Stimulated activated CD8-positive, alpha-beta memory T cell treated with anti-CD3 and anti-CD28 coated beads, Interleukin-12 subunit alpha, Interleukin-12 subunit beta, amount 100 ng/mL, for 24 hours (primary cell): ENCODE results near the gene TBX3.

Experiments
- DNase-seq: peaks from one replicate; pipeline ENCODE4 v3.0.0-alpha.2; 2020; ENCODE audit errors: extremely low read depth

The TBX3 gene

DNA sequence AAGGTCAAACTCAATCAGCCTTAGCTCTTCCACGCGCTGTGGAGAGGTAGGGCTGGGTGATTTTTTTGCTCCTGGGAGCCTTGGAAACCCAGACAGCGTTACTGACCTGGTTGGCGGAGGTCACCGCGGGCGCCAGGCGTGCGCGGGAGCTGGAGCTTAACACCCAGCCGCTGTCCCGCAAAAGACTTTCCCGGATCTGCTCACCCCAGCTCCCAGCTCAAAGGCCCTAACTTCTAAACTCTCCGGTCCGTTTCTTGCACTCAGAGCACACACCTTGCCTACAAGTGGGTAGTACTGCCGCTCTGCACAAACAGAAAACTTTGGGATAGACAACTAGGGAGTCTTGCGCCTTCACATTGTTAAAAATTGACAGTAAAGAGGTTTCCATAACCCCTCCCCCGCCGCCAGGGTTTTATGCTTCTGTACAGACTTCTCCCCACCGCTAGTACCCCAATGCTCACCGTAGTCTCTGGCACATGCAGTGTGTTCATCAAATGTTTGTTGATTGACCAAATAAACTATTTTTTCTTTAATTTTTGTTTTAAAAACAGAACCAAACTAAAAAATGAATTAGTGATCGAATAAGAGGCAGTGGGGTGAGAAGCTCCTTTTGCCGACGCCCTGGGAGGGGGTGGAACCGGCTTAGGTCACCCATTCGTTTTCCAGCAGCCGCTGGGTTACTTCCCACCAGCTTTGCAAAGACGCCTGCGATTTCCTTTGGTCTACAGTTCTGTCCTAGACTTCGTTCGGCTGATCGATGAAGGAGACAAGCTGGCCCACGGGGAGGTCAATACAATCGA, 12.7 kb upstream of the TBX3 start:
- DNase-seq: no peak

DNA sequence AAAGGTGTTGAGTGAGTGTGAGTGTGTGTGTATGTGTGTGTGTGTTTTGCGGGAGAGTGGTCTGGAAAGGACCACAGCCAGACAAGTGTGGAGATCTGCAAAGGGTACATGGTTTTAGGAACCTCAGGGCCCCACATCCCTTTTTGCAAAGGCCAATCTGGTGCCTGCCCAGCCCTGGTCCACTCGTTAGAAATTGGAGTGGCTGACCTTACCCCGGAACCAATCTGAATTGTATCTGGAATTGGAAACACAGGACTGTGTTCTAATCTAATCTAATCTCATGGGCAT, 11.3 kb upstream of the TBX3 start:
- DNase-seq: no peak

DNA sequence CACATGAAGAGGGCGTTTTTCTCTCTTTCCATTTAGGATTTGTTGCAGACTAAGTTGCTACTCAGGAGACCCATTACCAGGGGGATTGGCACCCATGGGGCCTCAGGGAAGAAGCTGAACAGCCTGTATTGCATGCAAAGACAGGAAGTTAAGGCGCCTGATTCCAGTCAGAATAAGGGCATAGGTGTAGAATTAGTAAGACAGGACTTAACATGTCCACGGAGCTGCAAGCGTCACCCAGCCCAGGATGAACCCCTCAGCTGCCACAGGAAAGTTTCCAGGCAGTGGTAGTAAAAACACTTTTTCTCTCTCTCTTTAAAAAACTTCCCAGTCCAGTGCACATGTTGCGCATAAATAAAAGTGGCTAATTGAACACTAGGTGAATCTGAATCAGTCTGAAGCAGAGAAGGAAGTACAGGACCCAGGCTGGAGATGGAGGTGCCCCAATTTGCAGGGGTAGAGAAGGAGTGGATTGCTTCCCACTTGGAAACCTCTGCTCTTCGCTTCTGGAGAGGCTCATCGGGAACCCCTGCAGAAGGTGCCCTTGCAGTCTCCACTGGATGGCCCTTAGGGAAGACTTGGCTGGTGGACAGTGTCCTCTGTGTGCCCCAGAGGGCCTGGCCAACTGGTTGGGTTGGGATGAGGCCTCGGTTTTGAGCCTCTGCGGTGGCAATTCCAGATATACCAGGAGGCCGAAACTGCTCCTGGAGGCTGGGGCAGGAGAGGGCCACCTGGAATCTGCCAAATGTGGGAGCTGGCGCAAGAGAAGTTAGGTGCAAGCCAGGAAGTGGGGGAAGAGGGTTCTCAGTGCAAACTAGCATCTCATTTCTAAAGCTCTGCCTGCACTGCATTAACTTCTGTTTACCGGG, 10.7 kb upstream of the TBX3 start:
- DNase-seq: no peak

DNA sequence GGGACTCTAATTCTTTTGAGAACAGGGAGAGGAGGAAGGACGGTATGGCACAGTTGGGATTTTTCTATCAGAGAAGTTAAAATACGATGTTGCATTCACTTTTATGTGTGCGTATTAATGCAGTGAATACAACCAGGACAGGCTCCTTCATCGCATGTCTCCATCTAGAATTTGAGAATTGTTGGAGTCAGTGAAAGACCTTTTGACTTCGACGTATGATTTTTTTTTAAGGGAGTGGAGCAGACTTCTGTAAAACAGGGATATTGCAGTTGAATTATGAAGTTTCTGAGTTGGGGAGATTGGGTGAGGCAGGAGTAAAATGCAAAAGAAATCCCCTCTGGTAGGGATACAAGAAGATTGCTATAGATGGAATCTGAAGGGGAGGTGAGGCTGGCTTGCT, 9.6 kb upstream of the TBX3 start:
- DNase-seq: no peak

DNA sequence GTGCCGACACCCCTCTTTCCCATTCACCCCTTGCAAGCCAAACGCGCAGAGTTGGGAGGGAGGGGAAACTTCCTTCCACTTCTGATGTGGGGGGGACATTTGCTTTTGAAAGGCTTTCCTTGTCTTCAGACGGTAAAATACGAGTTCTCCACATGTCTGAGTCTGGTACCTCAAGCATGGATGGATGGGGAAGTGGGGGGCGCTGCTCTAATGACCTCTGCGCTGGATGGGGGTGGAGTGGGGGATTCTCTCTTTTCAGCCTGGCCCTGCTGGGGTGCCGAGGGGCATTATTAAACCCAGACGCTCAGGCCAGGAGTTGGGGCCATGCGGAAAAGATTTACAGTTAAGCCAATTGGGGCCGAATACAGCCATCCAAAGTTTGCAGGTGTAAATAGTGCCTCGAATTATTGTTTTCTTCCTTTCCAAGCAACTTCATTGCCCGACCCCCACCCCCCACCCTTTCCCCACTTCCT, 9.1 kb upstream of the TBX3 start:
- DNase-seq: no peak

DNA sequence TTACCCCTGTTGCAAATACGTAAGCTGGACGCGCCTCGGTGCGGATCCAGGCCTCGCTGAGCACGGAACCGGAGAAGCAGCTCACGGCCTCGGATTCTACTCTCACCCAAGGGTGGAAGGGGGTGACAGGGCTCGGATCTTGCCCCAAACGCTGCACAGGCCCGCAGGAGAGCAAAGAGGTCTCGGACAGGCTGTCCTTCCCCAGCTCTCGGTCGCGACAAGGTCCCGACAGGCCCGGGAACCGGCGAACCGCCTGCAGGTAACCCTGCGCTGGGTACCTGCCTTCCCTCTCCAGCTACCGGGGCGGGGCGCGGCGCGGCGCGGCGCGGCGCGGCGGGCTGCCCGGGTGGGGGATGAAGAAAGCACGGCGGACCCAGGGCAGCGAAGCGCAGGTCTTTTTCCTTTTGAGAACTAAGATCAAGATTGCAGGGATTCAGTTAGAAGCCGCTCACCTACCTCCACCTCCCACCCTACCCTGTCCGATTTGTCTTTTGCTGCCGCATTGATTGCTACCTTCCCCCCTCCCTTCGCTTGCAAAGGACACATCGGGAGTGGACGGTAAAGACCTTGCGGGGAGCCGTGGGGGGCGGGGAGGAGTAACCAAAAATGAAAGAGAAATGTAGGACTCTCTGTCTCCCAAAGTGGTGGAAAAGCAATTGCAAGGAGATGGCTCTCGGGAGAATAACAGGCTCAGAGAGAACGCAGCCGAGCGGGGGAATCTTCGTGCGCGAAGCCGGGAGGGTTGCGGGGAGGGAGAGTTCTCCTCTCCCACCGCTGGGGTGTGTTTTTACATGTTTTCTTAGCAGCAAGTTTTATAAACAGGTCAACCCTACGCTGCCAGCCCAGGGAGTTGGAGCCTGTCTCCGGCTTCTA, 8.4 kb upstream of the TBX3 start:
- DNase-seq: no peak

DNA sequence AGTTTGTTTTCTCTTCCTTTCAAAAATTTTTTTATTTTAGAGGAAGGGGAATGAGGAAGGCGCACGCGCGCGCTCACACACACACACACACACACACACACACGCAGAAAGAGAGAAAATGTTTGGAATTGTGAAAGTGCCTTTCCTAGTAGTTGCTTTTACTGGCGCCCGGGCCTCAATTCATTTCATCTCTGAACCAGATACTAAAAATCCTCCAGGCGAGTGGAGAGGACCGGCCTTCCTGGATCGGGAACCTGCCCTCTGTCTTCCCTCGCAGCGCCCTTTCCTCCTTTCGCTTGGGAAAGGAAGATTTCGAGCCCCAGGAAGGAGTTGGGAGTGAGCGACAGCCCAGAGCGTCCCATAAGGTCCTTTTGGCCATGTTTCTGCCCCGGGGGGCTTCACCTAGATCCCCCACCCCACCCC, 7.8 kb upstream of the TBX3 start:
- no peak for DNase-seq

DNA sequence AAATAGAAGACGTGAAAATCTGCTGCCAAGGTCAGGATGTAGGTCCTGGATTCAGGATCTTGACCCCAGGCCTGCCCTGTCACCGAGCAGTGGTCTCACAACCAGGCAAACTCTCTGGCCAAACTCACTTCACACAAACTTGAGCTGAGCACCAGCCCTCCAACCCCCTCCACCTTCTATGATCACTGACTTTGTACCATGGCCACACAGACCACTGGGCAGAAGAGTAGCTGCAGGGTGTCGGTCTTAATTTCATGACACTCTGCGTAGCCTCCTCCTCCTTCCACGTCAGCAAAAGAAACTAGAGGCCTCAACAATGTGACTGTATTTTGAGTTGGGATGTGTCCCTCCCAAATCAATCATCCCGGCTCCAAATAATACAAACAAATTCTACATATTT, 7.2 kb upstream of the TBX3 start:
- no peak for DNase-seq

DNA sequence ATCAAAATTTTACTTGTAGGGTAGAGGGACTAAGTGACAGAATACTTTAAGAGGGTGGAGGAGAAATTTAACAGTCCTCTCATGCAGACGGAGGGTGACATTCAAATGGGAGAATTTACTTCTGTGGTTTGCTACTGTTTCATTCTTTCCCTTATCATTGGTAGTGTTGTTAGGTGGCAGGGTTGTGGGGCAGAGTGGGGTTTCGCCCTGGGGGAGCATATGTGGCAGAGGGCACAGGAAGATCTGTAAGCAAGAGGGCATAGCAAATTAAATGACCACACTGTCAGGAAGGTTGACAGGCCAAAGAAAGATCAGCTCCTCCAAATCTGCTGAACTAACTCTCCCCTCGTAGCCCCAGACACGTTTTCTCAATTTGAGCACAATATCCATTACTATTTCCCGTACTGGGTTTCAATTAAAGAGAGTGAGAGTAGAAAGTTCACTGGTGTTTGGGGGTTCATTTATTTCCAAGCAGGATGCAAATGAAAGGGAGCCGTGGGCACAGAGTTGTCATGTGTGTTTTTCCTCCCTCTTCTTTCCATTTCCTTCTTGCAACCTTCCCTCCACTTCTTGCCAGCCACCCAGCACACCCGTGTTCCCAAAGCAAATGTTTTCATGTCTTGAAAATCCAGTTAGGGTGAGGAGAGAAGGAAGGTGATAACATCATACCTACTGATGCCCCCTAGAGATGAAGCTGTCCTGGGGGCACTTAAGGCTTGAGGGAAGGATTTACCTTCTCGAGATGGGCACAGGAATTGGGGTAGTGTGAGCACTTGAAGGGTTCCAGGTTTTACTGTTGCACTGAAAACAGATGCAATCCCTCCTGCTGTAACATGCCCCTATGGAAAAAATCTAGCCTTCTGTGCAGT, 6.5 kb upstream of the TBX3 start:
- no peak for DNase-seq

DNA sequence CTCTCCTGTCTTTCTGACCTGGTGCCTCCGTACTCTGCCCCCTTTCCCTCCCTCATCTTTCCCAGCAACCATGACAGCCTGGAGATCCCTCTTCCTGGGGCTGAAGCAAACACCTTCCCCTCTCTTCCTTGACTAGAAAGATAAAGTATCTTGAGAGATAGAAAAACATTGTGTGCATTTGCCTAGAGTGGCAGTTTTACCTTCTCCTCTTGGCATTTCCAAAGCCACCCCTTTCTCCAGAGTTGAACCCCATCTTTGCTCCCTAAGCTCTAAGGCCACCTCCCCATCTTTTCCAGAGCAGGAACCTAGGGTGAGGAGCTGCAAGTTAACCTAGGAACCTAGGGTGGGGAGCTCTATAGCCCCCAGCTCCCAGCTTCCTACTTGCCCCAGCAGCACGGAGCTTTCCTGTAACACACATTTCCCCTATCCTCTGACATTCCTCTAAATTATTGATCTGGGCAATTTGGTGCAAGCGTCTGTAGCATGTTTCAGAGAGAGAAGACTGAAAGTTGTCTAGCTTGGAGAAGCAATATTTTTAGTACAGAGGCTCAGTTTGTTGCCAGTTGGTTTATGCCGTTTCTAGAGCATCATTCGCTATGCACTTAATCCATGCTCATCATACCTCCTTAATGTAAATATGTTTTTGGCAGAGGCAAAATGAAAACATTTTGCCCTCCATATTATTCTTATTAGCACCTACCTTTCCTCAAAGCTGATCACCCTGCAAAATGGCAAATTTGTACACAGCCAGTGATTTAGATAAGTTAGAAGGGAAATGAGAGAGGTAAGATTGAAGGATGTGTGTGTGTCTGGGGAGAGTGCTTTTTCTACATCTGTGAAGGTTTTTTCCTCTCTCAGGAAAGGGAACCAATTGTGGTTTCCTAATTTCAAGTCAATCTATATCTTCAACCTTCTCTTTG, 5.4 kb upstream of the TBX3 start:
- no peak for DNase-seq

DNA sequence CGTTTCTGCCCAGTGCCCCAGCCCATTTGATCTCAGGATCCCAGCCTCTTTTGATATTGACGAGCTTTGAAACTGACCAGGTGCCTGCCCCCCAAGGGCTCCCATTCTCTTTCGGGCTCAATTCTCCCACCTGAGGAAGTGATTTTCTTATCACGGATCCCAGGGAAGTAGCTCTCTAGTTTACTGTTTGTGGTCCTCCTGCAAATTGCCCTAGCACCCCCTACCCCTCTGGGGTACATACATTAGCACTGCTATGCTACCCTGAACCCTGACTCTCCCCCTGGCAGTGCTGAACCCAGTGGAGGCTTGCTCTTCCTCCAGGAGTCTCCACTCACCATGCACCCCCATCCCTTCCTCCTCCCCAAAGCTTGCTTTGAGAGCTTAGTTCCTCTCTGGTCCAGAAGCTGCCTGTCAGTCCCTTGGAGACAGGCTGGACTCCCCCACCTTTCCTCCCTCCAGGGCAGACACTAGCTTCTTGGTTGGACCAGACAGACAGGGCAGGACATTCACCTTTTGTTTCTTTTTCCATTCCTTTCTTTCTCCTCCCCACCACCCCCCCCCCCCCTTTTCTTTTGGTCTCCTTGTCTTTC, 4.4 kb upstream of the TBX3 start:
- no peak for DNase-seq

DNA sequence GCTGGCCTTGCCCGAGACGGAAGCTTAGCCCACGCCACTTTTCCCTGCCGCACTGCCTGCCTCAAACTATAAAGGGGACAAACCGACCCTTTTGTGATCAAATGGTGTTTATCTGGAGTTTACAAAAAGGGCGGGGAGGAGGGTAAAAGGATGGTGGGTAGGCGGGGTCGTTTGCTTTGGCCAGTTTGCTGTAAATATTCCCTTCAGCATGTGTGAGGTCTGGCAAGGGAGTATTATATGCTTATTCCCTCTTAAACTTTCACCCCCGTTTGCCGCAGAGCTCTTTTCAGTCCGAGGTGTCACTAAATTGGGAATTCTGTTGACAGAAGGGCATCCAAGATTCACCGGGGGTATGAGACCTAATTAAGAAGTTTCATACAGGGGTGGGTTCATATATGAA, 3.8 kb upstream of the TBX3 start:
- DNase-seq: no peak

DNA sequence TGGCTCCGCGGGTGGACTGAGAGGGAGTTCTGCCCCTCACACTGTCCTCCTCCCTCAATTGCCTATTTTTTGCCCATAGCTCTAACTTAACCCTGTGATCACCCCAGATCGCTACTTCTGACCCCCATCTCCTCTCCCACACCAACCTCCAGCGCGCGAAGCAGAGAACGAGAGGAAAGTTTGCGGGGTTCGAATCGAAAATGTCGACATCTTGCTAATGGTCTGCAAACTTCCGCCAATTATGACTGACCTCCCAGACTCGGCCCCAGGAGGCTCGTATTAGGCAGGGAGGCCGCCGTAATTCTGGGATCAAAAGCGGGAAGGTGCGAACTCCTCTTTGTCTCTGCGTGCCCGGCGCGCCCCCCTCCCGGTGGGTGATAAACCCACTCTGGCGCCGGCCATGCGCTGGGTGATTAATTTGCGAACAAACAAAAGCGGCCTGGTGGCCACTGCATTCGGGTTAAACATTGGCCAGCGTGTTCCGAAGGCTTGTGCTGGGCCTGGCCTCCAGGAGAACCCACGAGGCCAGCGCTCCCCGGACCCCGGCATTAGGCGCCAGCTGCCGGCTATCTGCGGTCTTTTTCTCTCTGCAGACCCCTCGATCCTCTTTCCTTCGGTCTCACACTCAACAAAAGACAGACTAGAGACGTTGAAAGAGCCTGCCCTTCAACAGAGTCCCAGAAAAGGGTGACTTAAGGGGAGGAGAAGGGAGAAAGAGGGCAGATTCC, 3.0 kb upstream of the TBX3 start:
- no peak for DNase-seq

DNA sequence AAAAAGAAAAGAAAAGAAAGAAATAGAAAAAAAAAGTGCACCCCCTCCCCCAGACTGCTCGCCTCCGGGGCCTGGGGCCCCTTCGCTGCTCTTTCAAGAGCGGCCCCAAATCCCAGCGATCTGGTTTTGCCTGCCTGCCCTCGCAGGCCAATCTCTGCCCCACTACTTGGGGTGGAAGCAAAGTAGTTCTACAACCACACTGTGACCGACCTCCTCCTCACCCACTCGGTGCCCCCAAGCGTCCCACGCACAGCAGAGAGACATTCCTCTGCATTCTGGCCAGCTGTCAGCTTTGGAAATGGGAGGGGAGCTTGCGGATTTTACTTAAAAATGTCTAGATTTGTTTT, 2.4 kb upstream of the TBX3 start:
- no peak for DNase-seq

DNA sequence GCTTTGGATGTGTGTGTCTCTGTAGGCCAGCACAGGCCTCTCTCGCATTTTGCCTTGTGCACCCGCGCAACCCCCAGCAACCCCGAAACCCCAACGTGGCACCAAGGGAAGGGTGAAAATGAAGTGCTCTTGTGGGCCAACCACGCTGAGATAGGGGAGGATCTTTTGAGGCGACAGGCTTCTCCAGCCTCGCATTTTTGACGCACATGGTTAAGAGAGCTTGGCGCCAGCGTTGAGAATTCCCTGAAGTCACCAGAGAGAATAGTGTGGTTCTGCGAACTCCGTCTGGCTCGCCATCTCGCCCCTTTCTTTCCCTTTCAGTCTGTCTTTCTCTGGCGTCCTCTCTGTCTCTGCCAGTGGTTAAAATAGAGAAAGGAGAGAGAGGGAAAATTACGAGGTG, 1.9 kb upstream of the TBX3 start:
- no peak for DNase-seq

DNA sequence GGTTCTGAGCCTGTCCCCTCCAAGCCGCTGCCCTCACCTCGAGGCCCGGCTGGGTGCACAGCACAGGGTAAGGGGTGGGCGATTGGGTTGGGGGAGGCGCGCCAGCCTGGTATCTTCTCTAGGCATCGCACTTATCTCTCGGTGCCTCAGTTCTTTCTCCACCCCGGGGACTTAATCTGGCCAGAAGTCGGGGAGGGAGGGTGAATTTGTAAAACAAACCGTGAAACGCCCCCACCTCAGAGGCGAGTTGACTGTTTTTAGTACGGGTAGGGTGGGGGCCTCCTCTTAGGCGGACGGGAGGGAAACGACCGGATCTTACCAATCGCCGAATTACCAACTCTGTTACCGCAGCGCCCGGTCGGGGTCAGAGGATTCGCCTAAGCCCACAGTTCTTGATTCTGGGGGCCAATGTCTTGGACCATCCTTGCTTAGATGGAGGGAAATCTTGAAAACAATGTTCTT, 1.4 kb upstream of the TBX3 start:
- DNase-seq: no peak

DNA sequence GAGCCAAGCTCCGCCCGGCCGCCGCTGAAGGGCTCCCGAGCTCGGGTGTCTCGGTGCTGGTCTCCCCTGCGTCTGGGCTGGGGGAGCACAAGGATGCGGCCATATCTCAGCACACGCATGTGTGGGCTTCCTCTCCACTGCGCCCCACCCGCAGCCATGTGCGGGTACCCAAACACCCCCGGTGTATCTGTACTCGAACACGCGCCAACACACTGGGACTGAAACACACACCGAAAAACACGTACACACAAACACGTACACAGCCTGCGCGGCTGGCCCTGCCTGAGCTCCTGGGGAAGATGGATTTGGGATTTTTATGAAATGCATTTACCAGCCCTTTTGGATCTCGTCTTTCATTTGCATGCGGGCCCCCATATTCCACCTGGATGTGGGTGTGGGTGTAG, 897 bp upstream of the TBX3 start:
- DNase-seq: no peak

DNA sequence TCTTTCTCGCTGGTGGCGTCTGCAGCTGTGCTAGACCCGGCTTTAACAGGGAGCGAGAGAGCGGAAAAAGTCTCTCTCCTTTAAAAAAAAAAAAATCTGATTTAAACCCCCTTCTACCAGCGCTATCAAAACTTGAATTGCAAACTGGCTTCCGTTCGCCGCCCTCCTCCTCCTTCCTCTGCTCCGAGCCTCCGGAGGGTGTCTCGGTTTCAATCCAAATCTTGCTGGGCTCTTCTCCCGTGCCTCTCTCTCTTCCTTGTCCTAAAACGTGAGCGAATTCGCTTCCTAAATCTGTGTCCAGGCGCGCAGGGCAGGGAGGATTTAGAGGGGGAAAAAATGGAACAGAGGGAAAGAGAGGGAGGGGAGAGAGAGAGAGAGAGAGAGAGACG, 272 bp downstream of the TBX3 start:
- no peak for DNase-seq
